ENCODE measurements around the gene KIR3DL3.
"Not testable (repeated sequence)": the region's sequence is repeated elsewhere in the genome, so short reads cannot be mapped to it uniquely, and the experiment has no call there.

Gene KIR3DL3

DNA sequence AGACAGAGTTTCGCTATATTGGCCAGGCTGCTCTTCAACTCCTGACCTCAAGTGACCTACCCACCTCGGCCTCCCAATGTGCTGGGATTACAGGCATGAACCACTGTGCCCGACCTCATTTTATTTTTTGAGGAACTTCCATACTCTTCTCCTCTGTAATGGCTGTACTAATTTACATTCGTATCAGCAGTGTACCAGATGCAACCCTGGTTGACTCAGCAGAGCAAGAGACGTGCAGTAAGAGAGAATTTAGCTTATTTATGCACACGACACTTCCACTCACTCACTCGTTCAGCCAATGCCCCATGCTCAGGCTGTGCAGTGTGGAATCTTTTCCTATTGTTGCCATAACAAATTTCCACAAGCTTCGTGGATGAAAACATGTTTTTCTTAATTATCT is 6.9 kb downstream of the KIR3DL3 start:
- Histone ChIP-seq H3K4me3 (ENCODE audit: low read length in 2 of 2) (no peak overlapping the region), H3K36me3 (ENCODE audit: control insufficient read depth in 2 of 2, insufficient read depth in 2 of 2, low read length in 2 of 2) (no peaks in the 10 kb centered on the region), H3K27ac (ENCODE audit: low read length) (no peak overlapping the region), H3K4me1 (ENCODE audit: control insufficient read depth, insufficient read depth, low read length) (no peaks in the 10 kb centered on the region), H3K9me3 (ENCODE audit: control insufficient read depth in 2 of 2, low read length in 2 of 2) (peaks cover 0 to 4% of the 10 kb centered on the region in 2 donors), H3K27me3 (ENCODE audit: control insufficient read depth in 1 of 2, insufficient read depth in 2 of 2, low read length in 2 of 2) (no peaks in the 10 kb centered on the region), H3K9ac (ENCODE audit: low read length in 2 of 2) (no peak overlapping the region)

GRCh38 chr19:54738306-54738705 is 14.1 kb downstream of the KIR3DL3 start, which contains the start of gene KIR2DL3:
Gene KIR2DL3 (plus strand): TSS chr19:54738513. CDS start chr19:54738546, 33 bp downstream.
- not testable (repeated sequence) for H3K36me3 ChIP-seq (ENCODE audit: control insufficient read depth in 2 of 2, insufficient read depth in 2 of 2, low read length in 2 of 2); H3K9ac ChIP-seq (ENCODE audit: low read length in 2 of 2); H3K4me3 ChIP-seq (ENCODE audit: low read length in 2 of 2); H3K9me3 ChIP-seq (ENCODE audit: control insufficient read depth in 2 of 2, low read length in 2 of 2); H3K4me1 ChIP-seq (ENCODE audit: control insufficient read depth, insufficient read depth, low read length); H3K27ac ChIP-seq (ENCODE audit: low read length); H3K27me3 ChIP-seq (ENCODE audit: control insufficient read depth in 1 of 2, insufficient read depth in 2 of 2, low read length in 2 of 2)

DNA sequence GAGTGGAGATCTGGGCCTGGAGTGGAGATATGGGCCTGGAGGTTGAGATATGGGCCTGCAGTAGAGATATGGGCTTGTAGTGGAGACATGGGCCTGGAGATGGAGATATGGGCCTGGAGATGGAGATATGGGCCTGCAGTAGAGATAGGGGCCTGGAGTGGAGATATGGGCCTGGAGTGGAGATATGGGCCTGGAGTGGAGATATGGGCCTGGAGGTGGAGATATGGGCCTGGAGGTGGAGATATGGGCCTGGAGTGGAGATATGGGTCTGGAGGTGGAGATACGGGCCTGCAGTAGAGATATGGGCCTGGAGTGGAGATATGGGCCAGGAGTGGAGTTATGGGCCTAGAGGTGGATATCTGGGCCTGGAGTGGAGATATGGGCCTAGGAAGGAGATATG is 14.5 kb downstream of the KIR3DL3 start:
- H3K4me3 ChIP-seq (ENCODE audit: low read length in 2 of 2), result no peak overlapping the region
- no peaks in the 10 kb centered on the region for H3K4me1 ChIP-seq (ENCODE audit: control insufficient read depth, insufficient read depth, low read length)
- no peaks in the 10 kb centered on the region for H3K36me3 ChIP-seq (ENCODE audit: control insufficient read depth in 2 of 2, insufficient read depth in 2 of 2, low read length in 2 of 2)
- no peaks in the 10 kb centered on the region for H3K27me3 ChIP-seq (ENCODE audit: control insufficient read depth in 1 of 2, insufficient read depth in 2 of 2, low read length in 2 of 2)
- no peak overlapping the region for H3K9ac ChIP-seq (ENCODE audit: low read length in 2 of 2)
- no peaks in the 10 kb centered on the region for H3K9me3 ChIP-seq (ENCODE audit: control insufficient read depth in 2 of 2, low read length in 2 of 2)
- no peak overlapping the region for H3K27ac ChIP-seq (ENCODE audit: low read length)

DNA sequence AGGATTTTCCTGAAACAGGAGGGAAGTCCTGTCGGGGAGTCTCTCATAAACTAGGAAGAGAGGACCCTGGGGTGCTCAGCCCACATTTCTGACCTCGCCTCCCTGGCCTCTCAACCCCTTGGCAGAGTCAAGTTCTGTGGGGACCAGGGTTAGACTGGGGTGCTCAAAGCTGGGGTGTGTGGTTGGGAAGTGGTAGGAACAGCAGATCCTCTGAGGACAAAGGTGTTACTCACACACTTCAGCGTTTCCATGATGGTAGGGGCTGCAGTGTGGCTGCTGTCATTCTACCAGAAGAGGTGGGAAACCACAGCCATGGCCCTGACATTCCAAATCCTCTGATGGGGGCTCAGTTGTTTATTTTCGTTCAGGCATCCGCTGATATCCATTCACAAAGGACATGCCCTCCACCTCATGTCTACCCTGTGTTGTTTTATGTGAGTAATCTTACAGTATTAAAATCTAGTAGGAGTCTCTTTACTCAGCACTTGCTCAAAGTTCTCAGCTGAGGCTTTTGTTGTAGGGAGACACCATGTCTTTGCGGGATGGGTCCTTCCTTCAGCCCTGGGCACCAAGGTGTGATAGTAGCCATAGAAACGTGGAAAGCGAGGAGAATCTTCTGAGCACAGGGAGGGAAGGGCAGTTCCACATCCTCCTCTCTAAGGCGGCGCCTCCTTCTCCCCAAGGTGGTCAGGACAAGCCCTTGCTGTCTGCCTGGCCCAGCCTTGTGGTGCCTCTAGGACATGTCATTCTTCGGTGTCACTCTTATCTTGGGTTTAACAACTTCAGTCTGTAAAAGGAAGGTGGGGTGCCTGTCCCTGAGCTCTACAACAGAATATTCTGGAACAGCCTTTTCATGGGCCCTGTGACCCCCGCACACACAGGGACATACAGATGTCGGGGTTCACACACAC is 15.6 kb downstream of the KIR3DL3 start:
- Histone ChIP-seq H3K4me1 (ENCODE audit: control insufficient read depth, insufficient read depth, low read length) (no peaks in the 10 kb centered on the region), H3K27me3 (ENCODE audit: control insufficient read depth in 1 of 2, insufficient read depth in 2 of 2, low read length in 2 of 2) (no peaks in the 10 kb centered on the region), H3K27ac (ENCODE audit: low read length) (no peak overlapping the region), H3K9ac (ENCODE audit: low read length in 2 of 2) (no peak overlapping the region), H3K36me3 (ENCODE audit: control insufficient read depth in 2 of 2, insufficient read depth in 2 of 2, low read length in 2 of 2) (no peaks in the 10 kb centered on the region), H3K4me3 (ENCODE audit: low read length in 2 of 2) (no peak overlapping the region), H3K9me3 (ENCODE audit: control insufficient read depth in 2 of 2, low read length in 2 of 2) (no peaks in the 10 kb centered on the region)

DNA sequence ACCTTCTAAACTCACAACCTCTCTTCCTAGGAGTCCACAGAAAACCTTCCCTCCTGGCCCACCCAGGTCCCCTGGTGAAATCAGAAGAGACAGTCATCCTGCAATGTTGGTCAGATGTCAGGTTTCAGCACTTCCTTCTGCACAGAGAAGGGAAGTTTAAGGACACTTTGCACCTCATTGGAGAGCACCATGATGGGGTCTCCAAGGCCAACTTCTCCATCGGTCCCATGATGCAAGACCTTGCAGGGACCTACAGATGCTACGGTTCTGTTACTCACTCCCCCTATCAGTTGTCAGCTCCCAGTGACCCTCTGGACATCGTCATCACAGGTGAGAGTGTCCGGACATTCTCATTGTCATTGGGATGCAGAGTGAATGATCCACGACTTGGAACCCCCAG is 17.7 kb downstream of the KIR3DL3 start:
- H3K9me3 ChIP-seq (ENCODE audit: control insufficient read depth in 2 of 2, low read length in 2 of 2), result not testable (repeated sequence)

GRCh38 chr19:54744080-54744479 is 19.8 kb downstream of the KIR3DL3 start:
- H3K4me1 ChIP-seq (ENCODE audit: control insufficient read depth, insufficient read depth, low read length); H3K36me3 ChIP-seq (ENCODE audit: control insufficient read depth in 2 of 2, insufficient read depth in 2 of 2, low read length in 2 of 2); H3K27ac ChIP-seq (ENCODE audit: low read length); H3K27me3 ChIP-seq (ENCODE audit: control insufficient read depth in 1 of 2, insufficient read depth in 2 of 2, low read length in 2 of 2); H3K9me3 ChIP-seq (ENCODE audit: control insufficient read depth in 2 of 2, low read length in 2 of 2); H3K4me3 ChIP-seq (ENCODE audit: low read length in 2 of 2); H3K9ac ChIP-seq (ENCODE audit: low read length in 2 of 2): not testable (repeated sequence)

More for the DNA sequence above, 17.7 kb downstream of the KIR3DL3 start:
- H3K36me3 ChIP-seq (ENCODE audit: control insufficient read depth in 2 of 2, insufficient read depth in 2 of 2, low read length in 2 of 2); H3K27me3 ChIP-seq (ENCODE audit: control insufficient read depth in 1 of 2, insufficient read depth in 2 of 2, low read length in 2 of 2); H3K9ac ChIP-seq (ENCODE audit: low read length in 2 of 2); H3K4me1 ChIP-seq (ENCODE audit: control insufficient read depth, insufficient read depth, low read length); H3K27ac ChIP-seq (ENCODE audit: low read length); H3K4me3 ChIP-seq (ENCODE audit: low read length in 2 of 2): not testable (repeated sequence)

DNA sequence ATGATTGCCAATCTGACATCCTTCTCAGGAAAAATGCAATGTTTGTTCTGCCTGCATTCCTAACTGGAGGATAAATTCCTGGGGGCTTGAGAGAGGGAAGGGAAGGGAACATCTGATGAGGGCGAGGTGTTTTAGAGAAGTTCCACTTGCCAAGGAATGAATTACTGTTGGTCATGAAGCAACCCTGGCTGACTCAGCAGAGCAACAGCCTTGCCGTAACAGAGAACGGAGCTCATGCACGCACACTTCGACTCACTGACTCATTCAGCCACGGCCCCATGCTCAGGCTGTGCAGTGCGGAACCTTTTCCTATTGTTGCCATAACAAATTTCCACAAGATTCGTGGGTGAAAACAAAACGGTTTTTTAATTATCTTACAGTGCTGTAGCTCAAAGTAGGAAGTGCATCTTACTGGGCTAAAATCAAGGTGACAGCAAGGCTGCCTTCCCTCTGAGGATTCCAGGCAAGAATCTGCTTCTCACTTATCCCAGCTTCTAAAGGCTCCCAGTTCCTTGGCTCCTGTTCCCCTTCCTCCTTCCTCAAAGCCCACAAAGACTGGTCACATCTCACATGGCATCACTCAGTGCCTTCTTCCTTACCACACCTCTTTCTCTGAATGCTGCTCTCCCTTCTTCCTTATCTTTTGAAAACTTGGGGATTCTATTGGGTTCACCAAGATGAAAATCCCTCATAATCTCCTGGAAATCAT is 23.5 kb downstream of the KIR3DL3 start:
- not testable (repeated sequence) for H3K4me1 ChIP-seq (ENCODE audit: control insufficient read depth, insufficient read depth, low read length); H3K27ac ChIP-seq (ENCODE audit: low read length); H3K27me3 ChIP-seq (ENCODE audit: control insufficient read depth in 1 of 2, insufficient read depth in 2 of 2, low read length in 2 of 2); H3K36me3 ChIP-seq (ENCODE audit: control insufficient read depth in 2 of 2, insufficient read depth in 2 of 2, low read length in 2 of 2); H3K9me3 ChIP-seq (ENCODE audit: control insufficient read depth in 2 of 2, low read length in 2 of 2); H3K4me3 ChIP-seq (ENCODE audit: low read length in 2 of 2); H3K9ac ChIP-seq (ENCODE audit: low read length in 2 of 2)

DNA sequence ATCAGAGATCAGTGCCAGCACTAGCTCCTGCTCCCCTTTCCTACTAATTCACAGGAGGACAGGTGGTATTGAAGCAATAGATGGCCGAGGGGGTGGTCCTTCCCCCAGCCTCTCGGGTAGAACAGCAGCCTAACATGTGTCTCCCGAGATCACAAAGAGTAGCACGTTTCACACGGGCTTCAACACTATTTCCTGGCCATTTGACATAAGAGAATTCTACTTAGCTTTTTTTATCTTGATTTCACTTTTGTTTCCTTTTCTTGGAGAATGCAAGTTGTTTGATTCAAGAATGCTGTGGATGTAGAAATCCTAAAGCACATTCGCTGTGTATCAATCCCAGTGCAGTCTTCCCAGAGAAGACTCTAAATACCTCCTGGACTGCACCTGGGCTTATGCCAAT is 26.0 kb downstream of the KIR3DL3 start:
- not testable (repeated sequence) for H3K4me3 ChIP-seq (ENCODE audit: low read length in 2 of 2); H3K9ac ChIP-seq (ENCODE audit: low read length in 2 of 2); H3K9me3 ChIP-seq (ENCODE audit: control insufficient read depth in 2 of 2, low read length in 2 of 2); H3K36me3 ChIP-seq (ENCODE audit: control insufficient read depth in 2 of 2, insufficient read depth in 2 of 2, low read length in 2 of 2); H3K27ac ChIP-seq (ENCODE audit: low read length); H3K27me3 ChIP-seq (ENCODE audit: control insufficient read depth in 1 of 2, insufficient read depth in 2 of 2, low read length in 2 of 2); H3K4me1 ChIP-seq (ENCODE audit: control insufficient read depth, insufficient read depth, low read length)

DNA sequence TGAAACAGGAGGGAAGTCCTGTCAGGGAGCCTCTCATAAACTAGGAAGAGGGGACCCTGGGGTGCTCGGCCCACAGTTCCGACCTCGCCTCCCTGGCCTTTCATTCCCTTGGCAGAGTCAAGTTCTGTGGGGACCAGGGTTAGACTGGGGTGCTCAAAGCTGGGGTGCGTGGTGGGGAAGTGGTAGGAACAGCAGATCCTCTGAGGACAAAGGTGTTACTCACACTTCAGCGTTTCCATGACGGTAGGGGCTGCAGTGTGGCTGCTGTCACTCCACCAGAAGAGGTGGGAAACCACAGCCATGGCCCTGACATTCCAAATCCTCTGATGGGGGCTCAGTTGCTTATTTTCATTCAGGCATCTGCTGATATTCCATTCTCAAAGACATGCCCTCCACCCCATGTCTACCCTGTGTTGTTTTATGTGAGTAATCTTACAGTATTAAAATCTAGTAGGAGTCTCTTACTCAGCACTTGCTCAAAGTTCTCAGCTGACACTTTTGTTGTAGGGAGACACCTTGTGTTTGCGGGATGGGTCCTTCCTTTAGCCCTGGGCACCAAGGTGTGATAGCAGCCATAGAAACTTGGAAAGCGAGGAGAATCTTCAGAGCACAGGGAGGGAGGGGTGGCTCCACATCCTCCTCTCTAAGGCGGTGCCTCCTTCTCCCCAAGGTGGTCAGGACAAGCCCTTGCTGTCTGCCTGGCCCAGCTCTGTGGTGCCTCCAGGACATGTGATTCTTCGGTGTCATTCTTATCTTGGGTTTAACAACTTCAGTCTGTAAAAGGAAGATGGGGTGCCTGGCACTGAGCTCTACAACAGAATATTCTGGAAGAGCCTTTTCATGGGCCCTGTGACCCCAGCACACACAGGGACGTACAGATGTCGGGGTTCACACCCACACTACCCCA is 32.2 kb downstream of the KIR3DL3 start:
- H3K27ac ChIP-seq (ENCODE audit: low read length); H3K4me3 ChIP-seq (ENCODE audit: low read length in 2 of 2); H3K9ac ChIP-seq (ENCODE audit: low read length in 2 of 2); H3K27me3 ChIP-seq (ENCODE audit: control insufficient read depth in 1 of 2, insufficient read depth in 2 of 2, low read length in 2 of 2); H3K9me3 ChIP-seq (ENCODE audit: control insufficient read depth in 2 of 2, low read length in 2 of 2); H3K36me3 ChIP-seq (ENCODE audit: control insufficient read depth in 2 of 2, insufficient read depth in 2 of 2, low read length in 2 of 2); H3K4me1 ChIP-seq (ENCODE audit: control insufficient read depth, insufficient read depth, low read length): not testable (repeated sequence)

GRCh38 chr19:54758577-54758976 is 34.3 kb downstream of the KIR3DL3 start:
- H3K36me3 ChIP-seq (ENCODE audit: control insufficient read depth in 2 of 2, insufficient read depth in 2 of 2, low read length in 2 of 2); H3K27me3 ChIP-seq (ENCODE audit: control insufficient read depth in 1 of 2, insufficient read depth in 2 of 2, low read length in 2 of 2); H3K9ac ChIP-seq (ENCODE audit: low read length in 2 of 2); H3K9me3 ChIP-seq (ENCODE audit: control insufficient read depth in 2 of 2, low read length in 2 of 2); H3K4me1 ChIP-seq (ENCODE audit: control insufficient read depth, insufficient read depth, low read length); H3K4me3 ChIP-seq (ENCODE audit: low read length in 2 of 2); H3K27ac ChIP-seq (ENCODE audit: low read length): not testable (repeated sequence)

All from stomach smooth muscle (tissue), 2 donors.